Measurements from ENCODE around the gene GLI3. TPM values are rescaled to one million over a fixed set of nuclear protein-coding genes. Genes with fewer than 3 reads are reported as not detected.

Gene GLI3
- total and polyA plus RNA-seq, 4 experiments from 2014 or later = 0.06 to 0.13 TPM; not detected in 2

DNA sequence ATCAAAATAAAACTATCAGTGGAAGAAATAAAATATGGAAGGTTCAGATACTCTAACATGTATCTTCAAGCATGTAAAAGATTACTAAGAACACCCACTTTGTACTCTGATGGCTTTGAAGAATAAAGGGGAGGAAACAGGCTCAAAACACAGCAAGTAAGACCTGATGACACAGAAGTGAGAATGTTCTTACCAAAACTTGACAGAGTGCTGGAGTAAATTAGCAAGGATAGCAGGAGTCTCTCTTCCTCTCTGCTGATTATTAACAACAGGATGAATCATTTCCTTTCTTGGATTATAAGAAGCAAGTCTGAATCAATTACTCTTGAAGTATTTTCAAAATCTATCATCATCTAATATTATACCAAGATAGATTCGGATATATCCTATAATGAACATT lies 47.5 kb downstream of the GLI3 start:
- no peaks in the 10 kb centered on the region for H3K36me3 Mint-ChIP-seq
- H3K4me3 Mint-ChIP-seq = no peak overlapping the region
- H3K4me1 ChIP-seq (ENCODE audit: insufficient read depth, low read length) = no peaks in the 10 kb centered on the region
- peaks cover 0 to 3% (median 0%) of the 10 kb centered on the region in 8 donors for H3K9me3 Mint-ChIP-seq
- POLR2A ChIA-PET (ENCODE audit: partially characterized antibody) = no interaction called here
- intact Hi-C loops (cut with micrococcal nuclease) = no loop called here
- H3K36me3 ChIP-seq (ENCODE audit: insufficient read depth, low read length) = no peaks in the 10 kb centered on the region
- H3K27me3 Mint-ChIP-seq = no peaks in the 10 kb centered on the region
- no peak overlapping the region for H3K27ac Mint-ChIP-seq
- peaks cover 0 to 6% (median 4%) of the 10 kb centered on the region in 4 donors for H3K4me1 Mint-ChIP-seq
- H3K27ac ChIP-seq (ENCODE audit: low read depth, low read length) = no peak overlapping the region
- no peaks in the 10 kb centered on the region for H3K27me3 ChIP-seq (ENCODE audit: insufficient read depth, low read length)
- no peak for DNase-seq
- H3K9me3 ChIP-seq (ENCODE audit: control insufficient read depth in 1 of 2, low read length in 2 of 2) = no peaks in the 10 kb centered on the region
- H3K4me3 ChIP-seq (ENCODE audit: low read length in 2 of 2) = no peak overlapping the region
- CTCF ChIA-PET (ENCODE audit: partially characterized antibody) = no interaction called here

DNA sequence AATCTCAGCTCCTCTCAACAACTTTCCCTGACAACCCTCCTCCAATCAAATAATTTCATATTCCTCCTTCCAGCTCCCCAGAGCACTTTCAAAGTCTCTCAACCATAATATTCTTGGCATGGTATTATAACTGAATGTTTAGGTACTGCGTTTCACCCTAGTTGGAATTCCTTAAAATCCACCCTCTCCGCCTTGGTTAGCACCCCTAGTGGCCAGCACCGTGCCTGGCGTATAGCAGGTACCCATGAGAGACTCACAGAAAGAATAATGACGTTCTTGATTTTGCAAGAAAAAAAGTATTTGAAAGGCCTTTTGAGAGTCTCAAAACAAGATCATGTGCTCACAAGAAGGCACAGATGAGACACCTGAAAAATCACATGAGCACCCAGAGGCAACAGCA lies 50.9 kb downstream of the GLI3 start:
- H3K4me1 ChIP-seq (ENCODE audit: insufficient read depth, low read length) = no peaks in the 10 kb centered on the region

DNA sequence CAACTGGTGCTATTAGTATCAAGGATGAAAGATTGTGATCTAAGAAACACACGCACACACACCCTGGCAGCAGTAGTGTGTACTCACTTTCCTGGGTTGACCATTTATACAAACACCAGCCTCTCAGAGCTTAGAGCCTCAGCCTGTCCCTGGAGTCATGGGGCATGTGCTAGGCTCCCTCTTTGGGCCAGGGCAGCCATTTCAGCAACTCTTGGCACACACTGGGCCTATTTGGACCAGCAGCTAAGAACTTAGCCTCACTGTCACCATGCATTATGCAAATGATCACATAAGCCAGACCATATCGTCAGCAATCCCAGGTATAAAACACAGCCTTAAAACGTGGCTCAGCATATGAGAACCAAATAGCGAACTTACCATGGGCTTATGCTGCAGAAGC lies 51.3 kb downstream of the GLI3 start:
- H3K27ac Mint-ChIP-seq = no peak overlapping the region
- intact Hi-C loops (cut with micrococcal nuclease) = no loop called here
- POLR2A ChIA-PET (ENCODE audit: partially characterized antibody) = no interaction called here
- no peak overlapping the region for H3K4me3 Mint-ChIP-seq
- Histone ChIP-seq H3K27me3 (ENCODE audit: insufficient read depth, low read length) (no peaks in the 10 kb centered on the region), H3K9me3 (ENCODE audit: control insufficient read depth in 1 of 2, low read length in 2 of 2) (no peaks in the 10 kb centered on the region), H3K4me3 (ENCODE audit: low read length in 2 of 2) (no peak overlapping the region), H3K4me1 (ENCODE audit: insufficient read depth, low read length) (no peaks in the 10 kb centered on the region), H3K27ac (ENCODE audit: low read depth, low read length) (no peak overlapping the region), H3K36me3 (ENCODE audit: insufficient read depth, low read length) (no peaks in the 10 kb centered on the region)
- H3K27me3 Mint-ChIP-seq = no peaks in the 10 kb centered on the region
- CTCF ChIA-PET (ENCODE audit: partially characterized antibody) = no interaction called here
- peaks cover 0 to 3% (median 0%) of the 10 kb centered on the region in 8 donors for H3K9me3 Mint-ChIP-seq
- no peaks in the 10 kb centered on the region for H3K36me3 Mint-ChIP-seq
- no peaks in the 10 kb centered on the region for H3K4me1 Mint-ChIP-seq
- DNase-seq = no peak

More for the DNA sequence above, 50.9 kb downstream of the GLI3 start:
- no peaks in the 10 kb centered on the region for H3K27me3 ChIP-seq (ENCODE audit: insufficient read depth, low read length)
- CTCF ChIA-PET (ENCODE audit: partially characterized antibody) = no interaction called here
- no peaks in the 10 kb centered on the region for H3K9me3 ChIP-seq (ENCODE audit: control insufficient read depth in 1 of 2, low read length in 2 of 2)
- Mint-ChIP-seq H3K9me3 (peaks cover 0 to 3% (median 0%) of the 10 kb centered on the region in 8 donors), H3K4me1 (no peaks in the 10 kb centered on the region), H3K4me3 (no peak overlapping the region), H3K27me3 (no peaks in the 10 kb centered on the region), H3K27ac (no peak overlapping the region), H3K36me3 (no peaks in the 10 kb centered on the region)
- no peak overlapping the region for H3K4me3 ChIP-seq (ENCODE audit: low read length in 2 of 2)
- no peak overlapping the region for H3K27ac ChIP-seq (ENCODE audit: low read depth, low read length)
- POLR2A ChIA-PET (ENCODE audit: partially characterized antibody) = no interaction called here
- intact Hi-C loops (cut with micrococcal nuclease) = no loop called here
- DNase-seq = no peak
- no peaks in the 10 kb centered on the region for H3K36me3 ChIP-seq (ENCODE audit: insufficient read depth, low read length)

DNA sequence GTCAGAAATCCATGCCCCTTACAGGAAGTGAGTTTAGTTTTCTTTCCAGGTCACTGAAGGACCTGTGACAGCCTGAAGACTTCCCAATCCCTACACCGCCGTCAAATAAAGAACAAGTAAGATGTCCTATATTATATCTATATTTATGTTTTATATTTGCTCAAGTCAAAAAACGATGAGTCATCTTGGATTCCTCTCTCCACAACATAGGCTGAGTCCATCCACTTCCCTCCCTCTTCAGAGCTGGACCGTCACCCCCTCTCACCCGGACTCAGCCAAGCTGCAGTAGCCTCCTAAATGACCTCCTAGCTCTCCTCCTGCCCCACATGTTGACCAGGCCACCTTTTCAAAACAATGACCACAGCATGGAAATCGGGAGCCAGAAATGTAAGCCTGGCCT lies 53.5 kb downstream of the GLI3 start:
- Mint-ChIP-seq H3K27ac (no peak overlapping the region), H3K4me3 (no peak overlapping the region), H3K4me1 (no peaks in the 10 kb centered on the region), H3K36me3 (no peaks in the 10 kb centered on the region), H3K9me3 (peaks cover 0 to 3% (median 0%) of the 10 kb centered on the region in 8 donors), H3K27me3 (no peaks in the 10 kb centered on the region)
- Histone ChIP-seq H3K27ac (ENCODE audit: low read depth, low read length) (no peak overlapping the region), H3K36me3 (ENCODE audit: insufficient read depth, low read length) (no peaks in the 10 kb centered on the region), H3K9me3 (ENCODE audit: control insufficient read depth in 1 of 2, low read length in 2 of 2) (no peaks in the 10 kb centered on the region), H3K4me1 (ENCODE audit: insufficient read depth, low read length) (no peaks in the 10 kb centered on the region), H3K27me3 (ENCODE audit: insufficient read depth, low read length) (no peaks in the 10 kb centered on the region), H3K4me3 (ENCODE audit: low read length in 2 of 2) (no peak overlapping the region)
- ChIA-PET CTCF (ENCODE audit: partially characterized antibody) (no interaction called here), POLR2A (ENCODE audit: partially characterized antibody) (no interaction called here)
- DNase-seq = no peak
- intact Hi-C loops (cut with micrococcal nuclease) = no loop called here

DNA sequence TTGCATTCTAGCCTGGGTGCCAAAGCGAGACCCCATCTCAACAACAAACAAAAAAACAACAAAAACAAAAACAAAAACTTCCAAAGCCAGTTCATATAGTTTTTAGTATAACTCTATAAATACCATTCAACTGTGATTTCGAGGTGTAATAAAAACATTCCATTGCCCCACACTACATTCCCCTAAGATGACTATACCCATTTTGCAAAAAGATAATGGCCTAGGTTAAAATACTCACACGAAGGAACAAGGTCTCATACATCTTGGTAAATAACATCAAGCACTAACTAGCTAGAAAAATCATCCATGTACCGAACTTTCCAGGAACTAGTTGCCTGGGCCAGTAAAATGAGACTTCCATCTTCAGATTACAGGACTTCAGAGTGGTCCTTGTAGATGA lies 55.4 kb downstream of the GLI3 start:
- Mint-ChIP-seq H3K4me1 (no peaks in the 10 kb centered on the region), H3K27ac (no peak overlapping the region), H3K36me3 (no peaks in the 10 kb centered on the region), H3K27me3 (no peaks in the 10 kb centered on the region), H3K9me3 (peaks cover 0 to 5% (median 0%) of the 10 kb centered on the region in 8 donors), H3K4me3 (no peak overlapping the region)
- DNase-seq = no peak
- intact Hi-C loops (cut with micrococcal nuclease) = no loop called here
- ChIA-PET CTCF (ENCODE audit: partially characterized antibody) (no interaction called here), POLR2A (ENCODE audit: partially characterized antibody) (no interaction called here)
- no peaks in the 10 kb centered on the region for H3K4me1 ChIP-seq (ENCODE audit: insufficient read depth, low read length)
- no peak overlapping the region for H3K27ac ChIP-seq (ENCODE audit: low read depth, low read length)
- H3K4me3 ChIP-seq (ENCODE audit: low read length in 2 of 2) = no peak overlapping the region
- no peaks in the 10 kb centered on the region for H3K9me3 ChIP-seq (ENCODE audit: control insufficient read depth in 1 of 2, low read length in 2 of 2)
- H3K36me3 ChIP-seq (ENCODE audit: insufficient read depth, low read length) = no peaks in the 10 kb centered on the region
- H3K27me3 ChIP-seq (ENCODE audit: insufficient read depth, low read length) = no peaks in the 10 kb centered on the region

DNA sequence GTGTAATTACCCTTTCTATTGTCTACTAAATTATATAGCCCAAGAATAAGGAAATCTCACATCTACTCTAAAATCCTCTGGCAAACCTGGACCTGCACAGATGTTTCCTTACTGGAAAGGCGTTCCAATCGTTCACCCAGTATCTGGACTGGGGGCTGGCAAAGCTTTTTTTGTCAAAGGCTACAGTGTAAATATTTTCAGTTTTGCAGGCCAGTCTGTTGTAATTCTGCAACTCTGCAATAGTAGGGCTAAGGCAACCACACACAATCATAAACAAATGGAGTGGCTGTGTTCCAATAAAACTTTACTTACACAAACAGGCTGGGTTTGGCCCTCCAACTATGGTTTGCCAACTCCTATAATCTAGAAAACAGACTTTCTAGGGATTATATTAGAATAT lies 56.2 kb downstream of the GLI3 start:
- H3K27me3 Mint-ChIP-seq = no peaks in the 10 kb centered on the region
- no peaks in the 10 kb centered on the region for H3K4me1 Mint-ChIP-seq
- CTCF ChIA-PET (ENCODE audit: partially characterized antibody) = no interaction called here
- Histone ChIP-seq H3K27ac (ENCODE audit: low read depth, low read length) (no peak overlapping the region), H3K4me1 (ENCODE audit: insufficient read depth, low read length) (no peaks in the 10 kb centered on the region), H3K4me3 (ENCODE audit: low read length in 2 of 2) (no peak overlapping the region), H3K9me3 (ENCODE audit: control insufficient read depth in 1 of 2, low read length in 2 of 2) (no peaks in the 10 kb centered on the region), H3K27me3 (ENCODE audit: insufficient read depth, low read length) (no peaks in the 10 kb centered on the region), H3K36me3 (ENCODE audit: insufficient read depth, low read length) (no peaks in the 10 kb centered on the region)
- no peak overlapping the region for H3K4me3 Mint-ChIP-seq
- H3K36me3 Mint-ChIP-seq = no peaks in the 10 kb centered on the region
- intact Hi-C loops (cut with micrococcal nuclease) = no loop called here
- DNase-seq = no peak
- H3K9me3 Mint-ChIP-seq = peaks cover 0 to 5% (median 0%) of the 10 kb centered on the region in 8 donors
- H3K27ac Mint-ChIP-seq = no peak overlapping the region
- POLR2A ChIA-PET (ENCODE audit: partially characterized antibody) = no interaction called here

DNA sequence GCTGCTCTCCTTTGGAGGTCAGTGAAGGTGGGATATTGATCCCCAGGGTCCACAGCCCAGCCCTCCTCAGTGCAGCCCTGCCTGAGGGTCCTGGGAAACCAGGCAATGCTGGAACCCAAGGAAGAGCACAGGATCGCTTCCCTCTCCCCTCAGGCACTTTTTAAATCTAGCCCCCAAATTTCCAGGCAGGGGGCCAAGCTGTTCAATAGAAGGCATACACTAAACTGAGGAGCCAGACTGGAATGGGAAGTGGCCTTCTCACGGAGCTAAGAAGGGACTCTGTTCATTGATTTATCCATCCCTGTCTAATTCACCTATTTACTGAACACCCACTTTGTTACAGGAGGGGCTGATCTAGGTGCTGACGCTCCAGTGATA lies 60.3 kb downstream of the GLI3 start:
- CTCF ChIA-PET (ENCODE audit: partially characterized antibody) = no interaction called here
- POLR2A ChIA-PET (ENCODE audit: partially characterized antibody) = no interaction called here
- no peak overlapping the region for H3K27ac Mint-ChIP-seq

More for the DNA sequence above, 60.3 kb downstream of the GLI3 start:
- Histone ChIP-seq H3K4me3 (ENCODE audit: low read length in 2 of 2) (no peak overlapping the region), H3K27ac (ENCODE audit: low read depth, low read length) (no peak overlapping the region), H3K4me1 (ENCODE audit: insufficient read depth, low read length) (no peaks in the 10 kb centered on the region), H3K36me3 (ENCODE audit: insufficient read depth, low read length) (no peaks in the 10 kb centered on the region), H3K9me3 (ENCODE audit: control insufficient read depth in 1 of 2, low read length in 2 of 2) (no peaks in the 10 kb centered on the region), H3K27me3 (ENCODE audit: insufficient read depth, low read length) (no peaks in the 10 kb centered on the region)
- Mint-ChIP-seq H3K4me1 (no peaks in the 10 kb centered on the region), H3K36me3 (no peaks in the 10 kb centered on the region), H3K27me3 (no peaks in the 10 kb centered on the region), H3K4me3 (no peak overlapping the region), H3K9me3 (peaks cover 0 to 5% (median 0%) of the 10 kb centered on the region in 8 donors)
- intact Hi-C loops (cut with micrococcal nuclease) = no loop called here
- DNase-seq = no peak

Data from CD4-positive, alpha-beta memory T cell (primary cell).